Measurements from ENCODE around the gene GSC. TPM values are rescaled to one million over a fixed set of nuclear protein-coding genes. Genes with fewer than 3 reads are reported as not detected.
"Not testable (repeated sequence)": the region's sequence is repeated elsewhere in the genome, so short reads cannot be mapped to it uniquely, and the experiment has no call there.

Gene GSC
- polyA plus RNA-seq (2013, experiment 1 of 2): 2.5 TPM
- 3.4 TPM for polyA plus RNA-seq (2013, experiment 2 of 2)

GRCh38 chr14:94769391-94770250 lies at the start of gene GSC:
GSC (minus strand) TSS chr14:94770113; CDS start chr14:94770015, 98 bp downstream.
- H3K9me3 ChIP-seq (ENCODE audit: insufficient read depth, low read depth, low read length): no peaks in the 10 kb centered on the region
- peaks cover 50% of the 10 kb centered on the region for H3K4me1 ChIP-seq (ENCODE audit: insufficient read depth, low read length)
- no peaks in the 10 kb centered on the region for H3K36me3 ChIP-seq (ENCODE audit: insufficient read depth, low read length)
- H3K9ac ChIP-seq (ENCODE audit: low read depth, low read length): peak within 1 kb of the TSS; percentile 53; the same call in 1 of the 2 replicates
- peaks cover 100% of the 10 kb centered on the region for H3K27me3 ChIP-seq (ENCODE audit: insufficient read depth, low read length)
- no peak within 1 kb of the TSS for H3K27ac ChIP-seq (ENCODE audit: low read depth, low read length)
- H3K4me3 ChIP-seq (ENCODE audit: low read length): peak within 1 kb of the TSS; percentile 56
- WGBS: under 1% methylated on average over 96 of the region's 96 CpGs

- Histone ChIP-seq H3K4me3 (ENCODE audit: low read length) (no peak overlapping the region), H3K36me3 (ENCODE audit: insufficient read depth, low read length) (no peaks in the 10 kb centered on the region), H3K27me3 (ENCODE audit: insufficient read depth, low read length) (no peaks in the 10 kb centered on the region), H3K9ac (ENCODE audit: low read depth, low read length) (no peak overlapping the region), H3K27ac (ENCODE audit: low read depth, low read length) (no peak overlapping the region), H3K9me3 (ENCODE audit: insufficient read depth, low read depth, low read length) (peaks cover 9% of the 10 kb centered on the region), H3K4me1 (ENCODE audit: insufficient read depth, low read length) (no peaks in the 10 kb centered on the region)
- 78% methylated on average over 3 of the region's 3 CpGs for WGBS
Measured at GRCh38 chr14:94819531-94819930, 49.6 kb upstream of the GSC start.

- Histone ChIP-seq H3K27me3 (ENCODE audit: insufficient read depth, low read length) (no peaks in the 10 kb centered on the region), H3K36me3 (ENCODE audit: insufficient read depth, low read length) (no peaks in the 10 kb centered on the region), H3K27ac (ENCODE audit: low read depth, low read length) (no peak overlapping the region), H3K4me1 (ENCODE audit: insufficient read depth, low read length) (no peaks in the 10 kb centered on the region), H3K9me3 (ENCODE audit: insufficient read depth, low read depth, low read length) (peaks cover 9% of the 10 kb centered on the region), H3K9ac (ENCODE audit: low read depth, low read length) (no peak overlapping the region), H3K4me3 (ENCODE audit: low read length) (no peak overlapping the region)
- WGBS: 73% methylated on average over 6 of the region's 6 CpGs
Measured at GRCh38 chr14:94816113-94816512, 46.2 kb upstream of the GSC start.

DNA sequence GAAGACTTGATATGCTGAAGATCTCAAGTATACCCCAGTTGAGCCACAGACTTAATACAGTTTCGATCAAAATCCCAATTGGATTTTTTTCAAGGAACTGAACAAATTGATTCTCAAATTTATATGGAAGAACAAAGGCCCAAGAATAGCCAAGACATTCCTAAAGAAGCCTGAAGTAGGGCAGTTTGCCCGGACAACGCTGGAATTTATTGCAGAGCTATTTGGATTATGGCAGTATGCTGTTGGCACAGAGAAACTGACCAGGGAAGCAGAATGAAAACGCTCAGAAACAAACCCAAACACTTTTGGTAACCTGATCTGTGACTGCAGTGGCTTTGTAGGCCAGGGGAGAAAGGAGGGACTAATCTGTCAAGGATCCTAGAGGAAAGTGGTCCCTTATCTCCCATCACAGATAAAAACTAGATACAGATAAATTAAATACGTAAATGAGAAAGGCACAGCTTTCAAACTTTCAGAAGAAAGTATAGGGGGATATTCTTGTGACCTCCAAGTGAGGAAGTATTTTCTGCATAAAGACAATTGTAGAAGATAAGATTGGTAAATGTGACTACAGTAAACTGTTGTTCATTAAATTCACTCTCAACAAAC lies 35.9 kb upstream of the GSC start:
- Histone ChIP-seq H3K9ac (ENCODE audit: low read depth, low read length) (no peak overlapping the region), H3K27me3 (ENCODE audit: insufficient read depth, low read length) (no peaks in the 10 kb centered on the region), H3K9me3 (ENCODE audit: insufficient read depth, low read depth, low read length) (no peaks in the 10 kb centered on the region), H3K27ac (ENCODE audit: low read depth, low read length) (no peak overlapping the region), H3K4me1 (ENCODE audit: insufficient read depth, low read length) (no peaks in the 10 kb centered on the region), H3K36me3 (ENCODE audit: insufficient read depth, low read length) (no peaks in the 10 kb centered on the region), H3K4me3 (ENCODE audit: low read length) (no peak overlapping the region)
- WGBS: 68% methylated on average over 5 of the region's 5 CpGs

GRCh38 chr14:94801225-94801624 lies 31.3 kb upstream of the GSC start:
- Histone ChIP-seq H3K27me3 (ENCODE audit: insufficient read depth, low read length) (no peaks in the 10 kb centered on the region), H3K4me3 (ENCODE audit: low read length) (no peak overlapping the region), H3K36me3 (ENCODE audit: insufficient read depth, low read length) (no peaks in the 10 kb centered on the region), H3K27ac (ENCODE audit: low read depth, low read length) (no peak overlapping the region), H3K9me3 (ENCODE audit: insufficient read depth, low read depth, low read length) (no peaks in the 10 kb centered on the region), H3K9ac (ENCODE audit: low read depth, low read length) (no peak overlapping the region), H3K4me1 (ENCODE audit: insufficient read depth, low read length) (no peaks in the 10 kb centered on the region)
- 94% methylated on average over 8 of the region's 8 CpGs for WGBS

- H3K9ac ChIP-seq (ENCODE audit: low read depth, low read length); H3K27me3 ChIP-seq (ENCODE audit: insufficient read depth, low read length); H3K36me3 ChIP-seq (ENCODE audit: insufficient read depth, low read length); H3K9me3 ChIP-seq (ENCODE audit: insufficient read depth, low read depth, low read length); H3K27ac ChIP-seq (ENCODE audit: low read depth, low read length); H3K4me1 ChIP-seq (ENCODE audit: insufficient read depth, low read length); H3K4me3 ChIP-seq (ENCODE audit: low read length): not testable (repeated sequence)
- WGBS: 88% methylated on average over 7 of the region's 9 CpGs
Measured at GRCh38 chr14:94800764-94801163, 30.9 kb upstream of the GSC start.

DNA sequence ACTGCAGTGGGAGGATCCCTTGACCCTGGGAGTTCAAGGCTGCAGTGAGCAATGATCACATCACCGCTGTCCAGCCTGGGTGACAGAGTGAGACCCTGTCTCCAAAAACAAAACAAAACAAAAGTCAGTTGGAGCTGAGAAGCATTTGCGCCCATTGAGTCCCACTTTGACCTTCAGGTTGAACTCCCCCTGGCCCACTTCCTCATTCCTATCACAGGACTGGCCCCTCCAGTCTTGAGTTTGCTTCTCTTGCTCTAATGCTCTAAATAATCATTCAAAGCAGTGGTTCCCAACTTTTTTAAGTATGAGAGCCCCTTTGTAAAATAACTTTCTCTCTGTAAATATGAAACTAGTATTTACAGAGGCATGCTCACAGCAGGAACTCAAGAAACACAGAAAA lies 28.0 kb upstream of the GSC start:
- no peaks in the 10 kb centered on the region for H3K4me1 ChIP-seq (ENCODE audit: insufficient read depth, low read length)
- WGBS: 91% methylated on average over 2 of the region's 2 CpGs
- H3K27me3 ChIP-seq (ENCODE audit: insufficient read depth, low read length): 0 out of 2 replicates have a peak, but pooled peaks cover 4% of the 10 kb centered on the region
- H3K27ac ChIP-seq (ENCODE audit: low read depth, low read length): no peak overlapping the region
- no peaks in the 10 kb centered on the region for H3K9me3 ChIP-seq (ENCODE audit: insufficient read depth, low read depth, low read length)
- H3K9ac ChIP-seq (ENCODE audit: low read depth, low read length): no peak overlapping the region
- no peaks in the 10 kb centered on the region for H3K36me3 ChIP-seq (ENCODE audit: insufficient read depth, low read length)
- no peak overlapping the region for H3K4me3 ChIP-seq (ENCODE audit: low read length)

DNA sequence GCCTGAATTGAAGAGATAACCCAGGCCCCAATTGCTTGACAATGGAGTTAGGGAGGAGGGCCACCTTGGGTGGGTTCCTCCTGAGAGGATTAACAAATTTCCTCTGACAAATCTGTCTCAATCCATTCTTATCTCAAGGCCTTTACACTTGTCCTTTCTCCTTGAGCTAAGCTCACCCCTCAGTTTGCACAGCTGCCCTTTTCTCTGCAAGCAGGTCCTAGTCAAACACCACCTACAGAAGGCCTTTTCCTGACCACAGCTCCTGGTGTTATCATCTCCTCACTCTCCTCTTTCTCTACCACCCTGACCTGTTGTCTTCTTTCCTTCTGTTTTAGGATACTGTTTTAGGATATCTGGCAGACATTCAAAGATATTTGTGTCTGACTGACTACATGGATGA lies 26.4 kb upstream of the GSC start:
- no peaks in the 10 kb centered on the region for H3K36me3 ChIP-seq (ENCODE audit: insufficient read depth, low read length)
- 0 out of 2 replicates have a peak, but pooled peaks cover 4% of the 10 kb centered on the region for H3K27me3 ChIP-seq (ENCODE audit: insufficient read depth, low read length)
- H3K27ac ChIP-seq (ENCODE audit: low read depth, low read length): no peak overlapping the region
- H3K4me1 ChIP-seq (ENCODE audit: insufficient read depth, low read length): no peaks in the 10 kb centered on the region
- H3K9ac ChIP-seq (ENCODE audit: low read depth, low read length): no peak overlapping the region
- H3K9me3 ChIP-seq (ENCODE audit: insufficient read depth, low read depth, low read length): no peaks in the 10 kb centered on the region
- H3K4me3 ChIP-seq (ENCODE audit: low read length): no peak overlapping the region

DNA sequence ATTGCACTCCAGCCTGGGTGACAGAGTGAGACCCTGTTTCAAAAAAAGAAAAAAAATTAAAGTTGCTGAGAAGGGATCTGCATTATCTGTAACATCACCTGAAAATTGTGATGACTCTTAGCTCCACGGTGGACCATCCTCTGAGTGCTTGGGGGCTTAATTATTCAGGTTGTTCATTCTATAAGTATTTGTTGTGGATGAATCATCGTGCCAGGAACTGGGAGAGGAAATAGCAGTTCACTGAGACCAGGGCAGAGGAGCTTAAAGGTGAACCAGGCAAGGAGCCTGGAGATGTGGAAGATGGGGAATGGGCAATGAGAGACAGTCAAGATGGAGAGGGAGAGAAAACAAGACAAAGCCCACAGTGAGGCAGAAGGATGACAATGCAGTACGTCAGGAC lies 25.5 kb upstream of the GSC start:
- Histone ChIP-seq H3K9ac (ENCODE audit: low read depth, low read length) (no peak overlapping the region), H3K4me3 (ENCODE audit: low read length) (no peak overlapping the region), H3K9me3 (ENCODE audit: insufficient read depth, low read depth, low read length) (no peaks in the 10 kb centered on the region), H3K27me3 (ENCODE audit: insufficient read depth, low read length) (0 out of 2 replicates have a peak, but pooled peaks cover 4% of the 10 kb centered on the region), H3K4me1 (ENCODE audit: insufficient read depth, low read length) (no peaks in the 10 kb centered on the region), H3K27ac (ENCODE audit: low read depth, low read length) (no peak overlapping the region), H3K36me3 (ENCODE audit: insufficient read depth, low read length) (no peaks in the 10 kb centered on the region)
- 84% methylated on average over 3 of the region's 3 CpGs for WGBS

DNA sequence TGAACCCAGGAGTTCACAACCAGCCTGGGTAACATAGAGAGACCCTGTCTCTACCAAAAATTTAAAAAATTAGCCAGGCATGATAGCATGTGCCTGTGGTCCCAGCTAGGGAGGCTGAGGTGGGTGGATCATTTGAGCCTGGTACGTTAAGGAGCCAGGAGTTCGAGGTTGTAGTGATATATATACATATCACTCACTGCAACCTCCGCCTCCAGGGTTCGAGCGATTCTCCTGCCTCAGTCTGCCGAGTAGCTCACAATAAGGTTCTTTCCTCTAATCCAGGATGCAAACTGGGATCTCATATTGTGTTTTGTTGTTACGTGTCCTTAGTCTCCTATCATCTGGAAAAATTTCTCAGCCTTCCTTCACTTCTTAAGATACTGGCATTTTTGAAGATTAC lies 24.0 kb upstream of the GSC start:
- no peak overlapping the region for H3K9ac ChIP-seq (ENCODE audit: low read depth, low read length)
- no peak overlapping the region for H3K4me3 ChIP-seq (ENCODE audit: low read length)
- no peaks in the 10 kb centered on the region for H3K9me3 ChIP-seq (ENCODE audit: insufficient read depth, low read depth, low read length)
- H3K36me3 ChIP-seq (ENCODE audit: insufficient read depth, low read length): no peaks in the 10 kb centered on the region
- no peak overlapping the region for H3K27ac ChIP-seq (ENCODE audit: low read depth, low read length)
- 0 out of 2 replicates have a peak, but pooled peaks cover 4% of the 10 kb centered on the region for H3K27me3 ChIP-seq (ENCODE audit: insufficient read depth, low read length)
- H3K4me1 ChIP-seq (ENCODE audit: insufficient read depth, low read length): no peaks in the 10 kb centered on the region
- 95% methylated on average over 5 of the region's 7 CpGs for WGBS

- Histone ChIP-seq H3K9ac (ENCODE audit: low read depth, low read length) (no peak overlapping the region), H3K4me3 (ENCODE audit: low read length) (no peak overlapping the region), H3K27me3 (ENCODE audit: insufficient read depth, low read length) (peaks cover 3% of the 10 kb centered on the region), H3K4me1 (ENCODE audit: insufficient read depth, low read length) (no peaks in the 10 kb centered on the region), H3K9me3 (ENCODE audit: insufficient read depth, low read depth, low read length) (no peaks in the 10 kb centered on the region), H3K36me3 (ENCODE audit: insufficient read depth, low read length) (no peaks in the 10 kb centered on the region), H3K27ac (ENCODE audit: low read depth, low read length) (no peak overlapping the region)
- WGBS: 91% methylated on average over 10 of the region's 10 CpGs
Measured at GRCh38 chr14:94787655-94788054, 17.7 kb upstream of the GSC start.

Data from HUES64 (cell line).